K562 (cell line): ENCODE measurements around the gene CREB3L1. TPM values are rescaled to one million over a fixed set of nuclear protein-coding genes. Genes with fewer than 3 reads are reported as not detected.

Experiments used
- BCOR ChIP-seq: fragments of 450-650 bp; IDR thresholded peaks from 2 replicates; pipeline ENCODE4 v1.6.1; 2016
- CBFA2T3 ChIP-seq: fragments of 450-650 bp; IDR thresholded peaks from 2 replicates; pipeline ENCODE4 v1.6.1; 2017
- CBFB ChIP-seq: sonication (generic); formaldehyde crosslinking; IDR thresholded peaks from 2 replicates; pipeline ENCODE4 v1.4.0; 2020; ENCODE audit warnings: mild to moderate bottlenecking, missing genetic modification reagents
- CBX1 ChIP-seq: sonication (generic); IDR thresholded peaks from 2 replicates; pipeline ENCODE4 v1.6.1; 2016; ENCODE audit warnings: antibody characterized with exemption, low read depth, mild to moderate bottlenecking
- CREM ChIP-seq: IDR thresholded peaks from 2 replicates; pipeline ENCODE4 v1.6.1; 2014; ENCODE audit warnings: antibody characterized with exemption, low read depth
- ETS2 ChIP-seq: IDR thresholded peaks from 2 replicates; pipeline ENCODE4 v1.6.1; 2016; ENCODE audit warnings: borderline replicate concordance, missing genetic modification characterization, mild to moderate bottlenecking, moderate library complexity, missing compliant biosample characterization; ENCODE audit not compliant: poor library complexity, severe bottlenecking
- MAZ ChIP-seq, 2 experiments: fragments of 450-650 bp in 1 of 2; sonication (generic) in 1 of 2; formaldehyde crosslinking; IDR thresholded peaks in 1 of 2; conservative IDR thresholded peaks in 1 of 2; 2 replicates each; pipeline versions ENCODE4 v1.4.0 to v1.5.0; 2020; ENCODE audit warnings: mild to moderate bottlenecking in 1 of 2, missing genetic modification reagents in 1 of 2
- MEF2A ChIP-seq: IDR thresholded peaks from 2 replicates; pipeline ENCODE4 v1.6.1; 2011; ENCODE audit warnings: low read depth, mild to moderate bottlenecking, low read length, moderate library complexity; ENCODE audit not compliant: control insufficient read depth
- MTF1 ChIP-seq: fragments of 250-450 bp; sonication (Bioruptor Pico); IDR thresholded peaks from 2 replicates; pipeline ENCODE4 v1.9.0; 2021; ENCODE audit warnings: moderate library complexity, mild to moderate bottlenecking, inconsistent platforms, borderline replicate concordance
- PHF21A ChIP-seq: fragments of 450-650 bp; IDR thresholded peaks from 2 replicates; pipeline ENCODE4 v1.6.1; 2017; ENCODE audit warnings: low read depth, borderline replicate concordance
- PURB ChIP-seq: sonication (generic); formaldehyde crosslinking; IDR thresholded peaks from 2 replicates; pipeline ENCODE4 v1.9.0; 2021; ENCODE audit warnings: low read depth, mild to moderate bottlenecking, missing genetic modification reagents
- SMC3 ChIP-seq: conservative IDR thresholded peaks from 2 replicates; pipeline ENCODE4 v1.6.1; 2011; ENCODE audit warnings: low read depth, low read length, improper control_type of control experiment; ENCODE audit not compliant: insufficient read depth
- SOX6 ChIP-seq: fragments of 450-650 bp; IDR thresholded peaks from 2 replicates; pipeline ENCODE4 v1.6.1; 2014; ENCODE audit warnings: mild to moderate bottlenecking
- XRCC5 ChIP-seq: fragments of 200-400 bp; formaldehyde crosslinking; IDR thresholded peaks from 2 replicates; pipeline ENCODE4 v1.6.1; 2017; ENCODE audit warnings: low read depth, mild to moderate bottlenecking, low read length
- ZNF175 ChIP-seq: fragments of 200-800 bp; sonication (Bioruptor generic); IDR thresholded peaks from 2 replicates; pipeline ENCODE4 v1.6.1; 2016; ENCODE audit warnings: low read depth, mild to moderate bottlenecking, missing genetic modification characterization, missing compliant biosample characterization
- ZNF717 ChIP-seq: fragments of 250-450 bp; sonication (Bioruptor Pico); IDR thresholded peaks from 2 replicates; pipeline ENCODE4 v1.5.0; 2021
- polyA plus RNA-seq, 8 experiments: library from polyadenylated mRNA; depleted of rRNA in 4 of 8; stranded (reverse) in 5 of 8; unstranded in 3 of 8; fragments of >200 nt; fragmentation: Nextera tagmentation in 2 of 8; fragmentation: Illumina TruSeq in 1 of 8; extraction: Ambion mirVana in 2 of 8; extraction: Trizol in 1 of 8; gene quantifications; 2 replicates each; pipeline versions ENCODE4 v1.2.1 to v1.2.3, GENCODE V29; 2011 to 2014; ENCODE audit warnings: inconsistent platforms in 1 of 8, missing spikeins in 1 of 8
- total RNA-seq, 7 experiments: library from RNA; depleted of rRNA in 6 of 7; stranded (reverse); fragments of >200 nt in 6 of 7; fragmentation: Illumina TruSeq in 2 of 7; extraction: Trizol in 2 of 7; gene quantifications; 2 replicates each; pipeline versions ENCODE4 v1.2.1 to v1.2.3, GENCODE V29; 2011 to 2021; ENCODE audit warnings: low replicate concordance in 1 of 7
- TF ChIP-seq, protein P1 (sequence below): sonication (generic); formaldehyde crosslinking; IDR thresholded peaks from 2 replicates; pipeline ENCODE4 v1.8.1; 2023; ENCODE audit warnings: mild to moderate bottlenecking, missing genetic modification reagents, moderate library complexity
- TF ChIP-seq, protein P2 (sequence below): fragments of 250-450 bp; sonication (Bioruptor Pico); IDR thresholded peaks from 2 replicates; pipeline ENCODE4 v1.4.0; 2020; ENCODE audit warnings: mild to moderate bottlenecking
- TF ChIP-seq, protein P3 (sequence below): fragments of 450-650 bp; IDR thresholded peaks from 2 replicates; pipeline ENCODE4 v1.6.1; 2018; ENCODE audit warnings: mild to moderate bottlenecking, low read depth; ENCODE audit not compliant: partially characterized antibody
- TF ChIP-seq, protein P4 (sequence below): sonication (generic); formaldehyde crosslinking; IDR thresholded peaks from 2 replicates; pipeline ENCODE4 v1.8.0; 2022; ENCODE audit warnings: missing genetic modification reagents, mild to moderate bottlenecking, borderline replicate concordance
- TF ChIP-seq, protein P5 (sequence below): sonication (generic); formaldehyde crosslinking; IDR thresholded peaks from 2 replicates; pipeline ENCODE4 v1.8.0; 2023; ENCODE audit warnings: mild to moderate bottlenecking, missing genetic modification reagents

Gene CREB3L1
- total and polyA plus RNA-seq, 9 of the 15 experiments (the other 6 are each of a cell fraction or from before 2014, with no cell fraction given): 1.2 to 27.6 (median 3.7) TPM

DNA sequence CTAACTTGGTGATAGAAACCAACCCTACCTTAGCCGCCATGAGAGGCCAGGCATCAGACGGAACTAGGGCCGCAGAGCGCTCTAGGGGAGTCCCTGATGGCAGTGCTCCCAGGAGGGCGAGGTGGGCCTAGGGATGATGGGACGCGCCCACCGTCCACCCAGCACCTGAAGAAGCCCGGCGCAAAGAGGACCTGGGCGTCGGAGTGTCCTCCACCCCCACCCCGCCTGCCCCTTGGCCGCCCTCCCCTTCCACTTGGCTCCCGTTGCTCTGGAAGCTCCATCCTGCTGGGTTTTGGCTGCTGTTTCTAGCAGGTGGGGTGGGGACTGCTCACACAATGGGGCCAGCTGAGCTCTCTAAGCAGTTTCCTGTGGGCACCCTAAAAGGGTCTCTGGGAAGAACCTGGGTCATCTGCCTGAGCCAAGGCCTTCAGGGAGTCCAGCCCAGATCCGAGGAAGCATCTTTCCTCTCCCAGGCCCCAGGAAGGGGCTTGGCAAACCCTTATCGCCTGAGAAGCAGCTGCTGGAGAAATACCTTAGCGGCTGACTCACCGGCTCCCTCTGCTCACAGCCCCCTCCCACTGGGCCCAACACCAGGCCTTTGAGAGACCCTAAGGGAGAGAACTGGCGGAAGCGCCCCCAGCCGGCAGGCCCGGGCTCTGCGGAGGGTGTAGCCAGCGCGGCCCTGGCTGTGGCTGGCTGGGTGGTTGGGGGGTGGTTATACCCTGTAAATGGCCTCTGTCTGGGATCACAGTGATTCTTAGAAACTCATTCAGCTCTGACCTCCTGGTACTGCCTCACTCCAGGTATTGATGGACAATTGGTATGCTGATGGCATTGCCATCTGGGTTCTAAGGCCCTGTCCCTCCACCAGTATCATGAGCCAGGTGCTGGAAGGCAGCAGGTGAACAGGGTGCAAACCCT is 19.3 kb downstream of the CREB3L1 start (continued):
- TF ChIP-seq CBX1: peak; percentile 72; the same call in 1 of the 2 replicates
- no peak for TF ChIP-seq ZNF175 (CRISPR knock-in tag)
- no peak for TF ChIP-seq ETS2
- no peak for TF ChIP-seq CBFB (CRISPR knock-in tag)
- peak; percentile 65; the same call in 1 of the 2 replicates for TF ChIP-seq PHF21A
- TF ChIP-seq, protein P1, sequence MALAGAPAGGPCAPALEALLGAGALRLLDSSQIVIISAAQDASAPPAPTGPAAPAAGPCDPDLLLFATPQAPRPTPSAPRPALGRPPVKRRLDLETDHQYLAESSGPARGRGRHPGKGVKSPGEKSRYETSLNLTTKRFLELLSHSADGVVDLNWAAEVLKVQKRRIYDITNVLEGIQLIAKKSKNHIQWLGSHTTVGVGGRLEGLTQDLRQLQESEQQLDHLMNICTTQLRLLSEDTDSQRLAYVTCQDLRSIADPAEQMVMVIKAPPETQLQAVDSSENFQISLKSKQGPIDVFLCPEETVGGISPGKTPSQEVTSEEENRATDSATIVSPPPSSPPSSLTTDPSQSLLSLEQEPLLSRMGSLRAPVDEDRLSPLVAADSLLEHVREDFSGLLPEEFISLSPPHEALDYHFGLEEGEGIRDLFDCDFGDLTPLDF (CRISPR knock-in tag): peak; percentile 41; the same call in 1 of the 2 replicates
- TF ChIP-seq PURB (CRISPR knock-in tag): no peak
- TF ChIP-seq, protein P2, sequence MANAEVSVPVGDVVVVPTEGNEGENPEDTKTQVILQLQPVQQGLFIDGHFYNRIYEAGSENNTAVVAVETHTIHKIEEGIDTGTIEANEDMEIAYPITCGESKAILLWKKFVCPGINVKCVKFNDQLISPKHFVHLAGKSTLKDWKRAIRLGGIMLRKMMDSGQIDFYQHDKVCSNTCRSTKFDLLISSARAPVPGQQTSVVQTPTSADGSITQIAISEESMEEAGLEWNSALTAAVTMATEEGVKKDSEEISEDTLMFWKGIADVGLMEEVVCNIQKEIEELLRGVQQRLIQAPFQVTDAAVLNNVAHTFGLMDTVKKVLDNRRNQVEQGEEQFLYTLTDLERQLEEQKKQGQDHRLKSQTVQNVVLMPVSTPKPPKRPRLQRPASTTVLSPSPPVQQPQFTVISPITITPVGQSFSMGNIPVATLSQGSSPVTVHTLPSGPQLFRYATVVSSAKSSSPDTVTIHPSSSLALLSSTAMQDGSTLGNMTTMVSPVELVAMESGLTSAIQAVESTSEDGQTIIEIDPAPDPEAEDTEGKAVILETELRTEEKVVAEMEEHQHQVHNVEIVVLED (CRISPR knock-in tag): no peak
- no peak for TF ChIP-seq MTF1 (CRISPR knock-in tag)
- peak; percentile 92 for TF ChIP-seq XRCC5
- no peak for TF ChIP-seq ZNF717
- TF ChIP-seq, protein P3, sequence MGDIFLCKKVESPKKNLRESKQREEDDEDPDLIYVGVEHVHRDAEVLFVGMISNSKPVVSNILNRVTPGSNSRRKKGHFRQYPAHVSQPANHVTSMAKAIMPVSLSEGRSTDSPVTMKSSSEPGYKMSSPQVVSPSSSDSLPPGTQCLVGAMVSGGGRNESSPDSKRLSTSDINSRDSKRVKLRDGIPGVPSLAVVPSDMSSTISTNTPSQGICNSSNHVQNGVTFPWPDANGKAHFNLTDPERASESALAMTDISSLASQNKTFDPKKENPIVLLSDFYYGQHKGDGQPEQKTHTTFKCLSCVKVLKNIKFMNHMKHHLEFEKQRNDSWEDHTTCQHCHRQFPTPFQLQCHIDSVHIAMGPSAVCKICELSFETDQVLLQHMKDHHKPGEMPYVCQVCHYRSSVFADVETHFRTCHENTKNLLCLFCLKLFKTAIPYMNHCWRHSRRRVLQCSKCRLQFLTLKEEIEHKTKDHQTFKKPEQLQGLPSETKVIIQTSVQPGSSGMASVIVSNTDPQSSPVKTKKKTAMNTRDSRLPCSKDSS: no peak
- TF ChIP-seq SOX6: peak; percentile 70
- TF ChIP-seq, protein P4, sequence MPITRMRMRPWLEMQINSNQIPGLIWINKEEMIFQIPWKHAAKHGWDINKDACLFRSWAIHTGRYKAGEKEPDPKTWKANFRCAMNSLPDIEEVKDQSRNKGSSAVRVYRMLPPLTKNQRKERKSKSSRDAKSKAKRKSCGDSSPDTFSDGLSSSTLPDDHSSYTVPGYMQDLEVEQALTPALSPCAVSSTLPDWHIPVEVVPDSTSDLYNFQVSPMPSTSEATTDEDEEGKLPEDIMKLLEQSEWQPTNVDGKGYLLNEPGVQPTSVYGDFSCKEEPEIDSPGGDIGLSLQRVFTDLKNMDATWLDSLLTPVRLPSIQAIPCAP (CRISPR knock-in tag): no peak
- TF ChIP-seq CBFA2T3: peak; percentile 92
- peak; percentile 83 to 100 for TF ChIP-seq MAZ (CRISPR knock-in tag; conservative IDR thresholded peaks at IDR 0.05 in 1 of 2, IDR thresholded peaks at IDR 0.05 in 1 of 2)
- 0 out of 2 replicates have a peak, but pooled peaks have one; percentile 26 for TF ChIP-seq MEF2A
- TF ChIP-seq, protein P5, sequence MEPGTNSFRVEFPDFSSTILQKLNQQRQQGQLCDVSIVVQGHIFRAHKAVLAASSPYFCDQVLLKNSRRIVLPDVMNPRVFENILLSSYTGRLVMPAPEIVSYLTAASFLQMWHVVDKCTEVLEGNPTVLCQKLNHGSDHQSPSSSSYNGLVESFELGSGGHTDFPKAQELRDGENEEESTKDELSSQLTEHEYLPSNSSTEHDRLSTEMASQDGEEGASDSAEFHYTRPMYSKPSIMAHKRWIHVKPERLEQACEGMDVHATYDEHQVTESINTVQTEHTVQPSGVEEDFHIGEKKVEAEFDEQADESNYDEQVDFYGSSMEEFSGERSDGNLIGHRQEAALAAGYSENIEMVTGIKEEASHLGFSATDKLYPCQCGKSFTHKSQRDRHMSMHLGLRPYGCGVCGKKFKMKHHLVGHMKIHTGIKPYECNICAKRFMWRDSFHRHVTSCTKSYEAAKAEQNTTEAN (CRISPR knock-in tag): no peak
- TF ChIP-seq CREM: peak; percentile 50
- TF ChIP-seq BCOR: peak; percentile 56; the same call in 1 of the 2 replicates
- TF ChIP-seq SMC3: peak; percentile 43; the same call in 1 of the 2 replicates
